GM12801 (cell line): ENCODE measurements around the gene BCL2L14.

Experiments used
- CTCF ChIP-seq: IDR thresholded peaks from one replicate; pipeline ENCODE4 v1.5.1; 2011; ENCODE audit warnings: control low read depth; ENCODE audit not compliant: insufficient read length; ENCODE audit errors: extremely low read depth

BCL2L14 gene

DNA sequence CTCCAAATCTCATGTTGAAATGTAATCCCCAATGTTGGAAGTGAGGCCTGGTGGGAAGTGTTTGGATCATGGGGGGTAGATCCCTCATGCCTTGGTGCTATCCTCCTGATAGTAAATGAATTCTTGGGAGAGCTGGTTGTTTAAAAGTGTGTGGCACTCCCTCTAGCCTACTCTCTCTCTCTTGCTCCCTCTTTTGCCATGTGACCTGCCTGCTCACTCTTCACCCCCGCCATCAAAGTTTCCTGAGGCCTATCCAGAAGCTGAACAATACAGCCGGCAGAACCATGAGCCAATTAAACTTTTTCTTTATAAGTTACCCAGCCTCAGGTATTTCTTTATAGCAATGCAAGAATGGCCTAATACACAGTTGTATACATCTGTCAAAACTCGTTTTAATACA is 62.5 kb downstream of the BCL2L14 start:
- TF ChIP-seq CTCF, result no peak

DNA sequence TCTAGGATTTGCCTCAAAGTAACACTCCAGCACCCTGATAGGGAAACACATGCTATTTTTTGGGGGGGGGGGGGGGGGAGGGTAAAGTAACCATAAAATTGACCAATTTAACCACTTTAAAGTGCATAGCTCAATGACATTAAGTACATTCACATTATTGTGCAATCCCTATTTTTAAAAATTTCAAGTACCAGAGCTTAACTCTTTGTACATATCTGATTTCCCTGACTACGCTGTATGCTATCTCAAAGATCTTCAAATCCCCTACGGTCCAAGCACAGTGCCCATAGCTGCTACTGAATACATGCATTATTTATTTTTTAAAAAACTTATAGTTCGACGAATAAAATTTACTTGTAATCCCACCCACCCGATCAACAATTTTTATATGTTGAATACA is 63.0 kb downstream of the BCL2L14 start:
- no peak for TF ChIP-seq CTCF

- TF ChIP-seq CTCF, result no peak
Measured at GRCh38 chr12:12138203-12139154, 67.7 kb downstream of the BCL2L14 start.

GRCh38 chr12:12141000-12141399 is 70.3 kb downstream of the BCL2L14 start:
- TF ChIP-seq CTCF, result no peak

DNA sequence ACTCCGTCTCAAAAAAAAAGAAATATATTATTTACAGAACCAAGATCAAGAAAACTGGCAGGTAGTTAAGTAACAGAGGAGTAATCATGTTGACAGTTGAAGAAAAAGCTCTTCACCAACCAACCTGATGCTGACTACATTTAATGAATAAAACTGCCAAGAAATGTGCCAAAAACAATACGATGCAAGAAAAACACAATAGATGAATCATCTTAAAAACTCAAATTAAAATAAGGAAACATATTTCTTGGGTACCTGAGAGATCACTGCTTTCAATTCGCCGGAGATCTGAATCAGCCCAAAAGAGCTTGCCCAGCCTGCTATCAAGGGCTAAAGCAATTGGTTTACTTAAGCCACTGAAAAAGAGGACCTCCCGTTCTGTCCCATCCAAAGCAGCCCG is 76.4 kb downstream of the BCL2L14 start:
- TF ChIP-seq CTCF, result no peak
